HG03045 (cell line): ENCODE measurements around the gene ACTL8.

Experiments used
- ATAC-seq: cut with Tn5 transposase; IDR thresholded peaks from one replicate; pipeline ENCODE4 v1.9.1; 2021; ENCODE audit warnings: mild to moderate bottlenecking, moderate library complexity; ENCODE audit not compliant: unreplicated experiment

ACTL8 gene

DNA sequence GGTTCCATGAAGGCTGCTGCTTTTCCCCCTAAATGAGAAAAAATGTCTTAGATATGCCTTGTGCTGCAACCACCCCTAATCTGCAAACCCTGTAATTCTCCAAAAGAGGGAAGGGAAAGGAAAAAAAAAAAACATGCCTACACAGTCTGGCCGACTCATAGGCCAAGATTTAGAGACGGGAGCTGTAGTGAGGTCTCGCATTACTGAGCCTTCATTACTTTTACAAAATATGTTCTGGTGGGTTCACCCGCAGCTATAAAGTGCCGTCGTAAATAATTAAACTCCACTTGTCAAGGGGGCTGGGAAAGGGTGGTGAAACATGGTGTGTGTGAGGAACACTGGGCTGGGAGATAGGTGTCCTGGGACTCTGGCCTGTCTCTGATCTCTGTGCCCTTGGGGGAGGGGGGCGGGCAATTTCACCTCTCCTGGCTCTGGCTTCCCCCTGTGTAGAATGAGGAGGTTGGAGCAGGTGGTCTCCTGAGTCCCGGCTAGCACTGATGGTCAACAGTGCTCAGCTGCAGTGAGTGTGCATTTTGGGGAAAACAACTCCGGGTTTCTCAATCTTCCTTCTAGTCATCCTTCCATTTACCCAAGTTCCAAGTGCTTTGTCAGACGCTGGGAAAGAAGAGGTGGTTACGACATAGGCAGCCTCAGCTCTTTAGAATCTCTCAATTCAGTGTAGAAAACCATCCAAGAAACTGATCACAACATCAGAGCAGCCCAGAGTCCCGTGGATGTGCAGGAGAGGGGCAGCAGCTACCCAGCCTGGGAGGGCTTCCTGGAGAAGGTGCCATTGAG lies 82.3 kb downstream of the ACTL8 start:
- no peak for ATAC-seq

DNA sequence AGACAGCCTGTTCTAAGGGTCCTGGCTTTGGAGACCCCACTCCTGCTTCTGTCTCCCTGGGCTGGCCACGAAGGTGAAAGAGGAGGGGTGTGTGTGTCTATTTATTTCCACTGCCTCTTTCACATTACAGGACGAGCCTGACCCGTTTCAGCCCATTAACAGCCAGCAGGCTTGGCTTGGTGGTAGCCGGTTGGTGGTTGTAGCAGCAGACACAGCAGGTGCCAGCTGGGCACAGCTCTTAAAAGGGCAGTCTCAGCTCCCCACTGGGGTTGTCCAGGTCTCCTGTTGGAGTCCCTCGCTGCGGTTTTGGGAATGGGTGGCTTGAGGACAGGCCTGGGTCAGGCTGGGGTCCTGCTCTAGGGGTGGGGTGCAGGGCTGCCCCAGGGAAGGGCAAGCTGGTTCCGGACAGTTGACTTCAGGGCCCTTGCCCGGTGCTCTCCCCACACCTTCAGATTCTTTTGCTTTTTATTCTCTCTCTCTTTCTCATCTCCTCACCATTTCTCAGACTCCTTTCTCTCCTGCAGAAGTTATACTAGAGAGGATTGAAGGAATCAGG lies 84.6 kb downstream of the ACTL8 start:
- ATAC-seq: no peak

DNA sequence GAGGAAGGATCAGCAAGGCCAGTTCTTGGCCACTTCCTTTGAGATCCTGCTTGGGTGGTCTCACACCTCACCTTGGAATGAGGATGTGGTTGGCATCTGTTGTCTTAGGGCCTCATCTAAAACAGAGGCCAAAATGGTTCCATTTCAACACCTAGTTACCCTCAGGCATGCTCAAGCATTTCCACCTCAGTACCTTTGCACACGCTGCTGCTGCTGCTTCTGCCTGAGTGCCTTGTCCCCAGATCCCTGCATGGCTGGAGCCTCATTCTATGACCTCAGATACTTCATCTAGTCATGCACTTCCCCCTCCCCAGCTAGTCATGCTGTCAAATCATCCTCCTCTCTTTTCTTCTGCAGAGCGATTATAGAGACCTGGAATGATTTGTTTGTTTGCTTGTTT lies 86.8 kb downstream of the ACTL8 start:
- no peak for ATAC-seq

DNA sequence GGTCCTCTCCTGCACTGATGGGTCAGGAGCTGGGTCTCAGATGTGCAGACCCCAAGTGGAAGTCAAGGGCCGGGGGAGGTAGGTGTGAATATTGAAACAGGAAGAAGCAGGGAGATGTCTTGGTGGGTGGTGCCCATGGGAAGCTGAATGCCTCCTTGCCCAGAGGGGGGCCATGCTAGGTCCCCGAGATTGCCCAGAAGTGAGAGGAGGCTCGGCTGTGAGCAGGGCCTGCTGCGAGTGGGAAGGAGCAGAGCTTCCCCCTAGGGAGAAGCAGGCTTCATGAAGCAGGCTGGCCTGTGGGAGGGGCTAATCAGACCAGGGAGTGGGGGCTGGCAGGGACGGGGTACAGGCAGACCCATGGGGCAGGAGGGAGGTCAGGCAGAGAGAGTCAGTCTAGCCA lies 87.6 kb downstream of the ACTL8 start:
- ATAC-seq: no peak

DNA sequence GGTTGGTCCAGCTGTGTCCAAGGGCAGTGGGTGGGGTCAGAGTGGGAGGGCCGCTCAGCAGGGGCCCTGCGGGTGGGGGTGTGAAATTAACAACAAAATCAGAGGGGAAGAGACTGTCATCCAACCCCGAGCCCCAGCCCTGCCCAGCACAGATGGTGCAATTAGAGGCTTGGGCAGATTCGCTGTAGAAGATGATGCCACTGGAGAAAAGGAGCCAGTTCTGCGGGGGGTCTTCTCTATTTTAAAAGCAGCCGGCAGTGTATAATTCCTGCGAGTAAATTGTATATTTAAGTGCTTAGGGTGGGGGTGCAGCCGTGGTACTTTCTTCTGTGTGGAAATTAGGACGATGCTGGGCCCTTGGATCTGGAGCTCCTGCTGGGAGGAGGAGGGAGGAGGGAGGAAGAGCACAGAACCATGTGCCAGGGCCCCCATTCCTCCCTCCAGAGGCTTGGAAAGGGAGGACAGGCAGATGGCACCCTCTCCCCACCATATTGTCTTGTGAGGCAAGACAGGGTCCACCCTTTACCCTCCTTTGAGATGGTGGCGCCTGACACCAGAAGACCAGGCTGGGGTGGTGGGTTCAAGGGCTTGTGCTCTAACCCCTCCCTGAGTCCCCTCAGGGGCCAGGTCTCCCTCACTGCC lies 89.2 kb downstream of the ACTL8 start:
- ATAC-seq: no peak

DNA sequence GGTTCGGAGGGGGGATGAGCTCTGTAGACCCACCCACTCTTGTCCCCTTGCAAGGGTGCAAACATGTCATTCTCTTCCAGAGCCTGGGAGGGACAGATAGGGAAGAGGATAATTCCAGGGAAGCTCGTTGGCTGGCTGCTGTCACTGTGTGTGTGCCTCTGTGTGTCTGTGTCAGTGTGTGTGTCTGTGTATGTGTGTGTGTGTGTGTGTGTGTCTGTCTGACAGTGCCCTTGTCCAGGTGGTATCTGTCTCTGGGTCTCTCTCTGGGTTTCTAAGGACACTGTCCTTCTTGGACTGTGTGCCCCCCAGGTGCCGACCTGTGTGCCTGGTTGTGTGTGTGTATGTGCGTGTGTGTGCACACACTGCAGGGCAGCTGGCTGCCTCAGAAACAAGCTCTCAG lies 90.5 kb downstream of the ACTL8 start:
- no peak for ATAC-seq

DNA sequence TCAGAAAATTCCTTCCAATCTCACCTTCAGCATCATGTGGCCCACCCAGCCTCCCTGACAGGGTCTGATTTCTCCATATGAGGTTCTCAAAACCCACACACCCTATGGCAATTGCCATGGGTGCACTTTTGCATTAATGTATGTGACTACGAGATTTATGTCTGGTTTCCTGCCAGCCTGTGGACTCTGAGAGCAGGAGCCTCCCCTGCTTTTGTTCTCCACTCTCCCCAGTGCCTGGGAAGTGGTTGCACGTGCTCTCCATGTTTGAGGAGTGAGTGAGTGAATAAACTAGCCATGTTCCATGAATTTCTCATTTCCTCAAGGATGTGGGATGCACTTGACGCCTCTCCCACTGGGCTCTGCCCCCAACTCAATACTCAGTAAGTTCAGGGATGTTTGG lies 91.2 kb downstream of the ACTL8 start:
- ATAC-seq: no peak

DNA sequence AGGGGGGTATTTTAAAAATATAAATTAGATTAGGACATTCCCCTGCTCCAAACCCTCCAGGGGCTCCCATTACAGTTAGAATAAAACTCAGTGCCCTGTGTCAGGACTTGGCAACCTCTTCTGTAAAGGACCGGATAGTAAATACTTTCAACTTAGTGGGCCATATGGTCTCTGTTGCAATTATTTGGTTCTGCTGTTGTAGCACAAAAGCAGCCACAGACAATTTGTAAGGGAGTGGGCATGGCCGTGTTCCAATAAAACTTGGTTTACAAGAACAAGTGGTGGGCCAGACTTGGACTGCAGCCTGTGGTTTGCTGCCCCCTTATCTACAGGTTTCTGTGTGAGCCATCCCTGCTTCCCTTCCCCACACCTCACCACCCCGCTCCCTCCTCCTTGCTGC lies 92.0 kb downstream of the ACTL8 start:
- ATAC-seq: no peak

DNA sequence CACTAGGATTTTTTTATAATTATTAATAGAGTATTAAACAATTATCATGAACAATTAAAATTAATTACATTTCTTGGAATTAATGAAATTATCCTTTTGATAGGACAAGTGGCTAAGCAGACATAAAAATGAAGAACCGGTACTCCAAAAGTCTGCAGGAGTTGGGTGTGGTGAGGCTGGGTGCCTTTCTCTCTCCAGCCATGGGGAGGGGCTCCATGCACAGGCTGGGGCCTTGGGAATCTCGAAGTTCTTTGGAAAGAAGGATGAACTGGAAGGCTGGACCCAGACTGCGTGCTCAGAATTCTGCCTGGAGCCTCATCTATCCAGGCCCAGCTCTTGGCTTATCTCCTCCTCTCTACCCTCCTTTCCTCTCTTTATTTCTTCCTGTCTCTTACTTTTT lies 94.1 kb downstream of the ACTL8 start:
- no peak for ATAC-seq

DNA sequence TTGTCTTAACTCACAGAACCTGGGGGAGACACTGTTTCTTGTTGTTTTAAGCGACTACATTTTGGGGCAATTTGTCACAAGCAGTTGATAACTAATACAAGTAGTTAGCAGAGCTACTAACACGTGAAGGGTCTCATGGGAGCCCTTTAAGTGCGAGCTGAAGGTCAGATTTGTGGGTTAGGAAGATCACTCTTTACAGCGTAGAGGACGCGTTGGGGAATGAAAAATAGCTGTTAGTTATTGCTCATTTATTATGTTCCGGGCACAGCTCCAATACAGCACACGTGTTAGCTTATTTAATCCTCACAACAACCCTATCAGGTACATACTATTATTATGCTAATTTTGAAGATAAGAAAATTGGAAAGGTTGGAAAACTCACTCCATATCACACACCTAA lies 95.9 kb downstream of the ACTL8 start:
- ATAC-seq: no peak

DNA sequence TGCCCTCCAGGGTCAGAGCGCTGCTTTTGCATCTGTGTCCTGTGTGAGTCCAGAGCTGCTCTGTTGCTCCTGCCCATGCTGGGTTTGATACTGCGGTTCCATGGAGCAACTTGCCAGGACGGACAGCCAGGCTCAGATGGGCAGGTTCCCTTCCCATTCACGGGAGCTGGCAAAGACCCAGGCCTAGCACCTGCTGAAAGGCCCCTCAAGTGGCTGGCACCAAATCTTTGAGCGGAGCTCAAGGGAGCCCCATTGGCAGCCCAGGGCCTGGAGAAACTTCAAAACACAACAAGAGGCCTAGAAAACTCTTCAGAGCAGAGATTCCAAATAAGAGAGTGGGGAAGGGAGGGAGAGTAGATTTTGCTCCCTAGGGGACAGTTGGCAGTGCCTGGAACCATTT lies 97.2 kb downstream of the ACTL8 start:
- ATAC-seq: no peak

DNA sequence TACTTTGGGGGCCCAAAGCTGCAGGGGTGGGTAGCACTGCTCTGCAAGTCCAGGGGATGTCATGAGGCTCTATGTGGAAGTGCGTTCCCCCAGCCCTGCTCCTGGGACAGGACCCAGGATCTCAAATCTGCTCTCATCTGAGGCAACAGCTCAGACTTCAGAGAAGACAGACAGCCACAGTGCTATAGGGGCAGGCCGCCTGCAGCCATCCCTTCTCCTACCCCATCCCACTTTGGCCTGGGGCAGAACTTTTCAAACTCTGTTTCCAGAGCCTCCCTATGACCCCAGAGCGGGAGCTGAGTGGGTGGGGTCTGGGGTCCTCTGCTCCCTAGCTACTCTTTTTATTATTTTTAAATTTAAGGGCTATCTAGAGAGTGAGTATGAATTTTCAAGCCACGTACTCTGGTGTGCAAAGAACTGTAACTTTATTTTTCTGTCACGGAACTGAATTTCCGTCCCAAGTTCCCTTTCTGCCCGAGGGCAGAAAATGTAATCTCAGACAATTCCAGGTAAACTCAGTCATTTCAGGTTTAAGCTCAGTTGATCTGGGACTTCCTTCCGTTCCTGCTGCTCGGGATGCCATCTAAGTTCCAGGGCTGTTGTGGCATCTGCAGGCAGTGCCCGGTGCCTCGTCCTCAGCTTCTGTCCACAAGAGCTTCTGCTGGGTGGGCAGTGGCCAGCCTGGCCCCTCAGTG lies 98.3 kb downstream of the ACTL8 start:
- no peak for ATAC-seq

DNA sequence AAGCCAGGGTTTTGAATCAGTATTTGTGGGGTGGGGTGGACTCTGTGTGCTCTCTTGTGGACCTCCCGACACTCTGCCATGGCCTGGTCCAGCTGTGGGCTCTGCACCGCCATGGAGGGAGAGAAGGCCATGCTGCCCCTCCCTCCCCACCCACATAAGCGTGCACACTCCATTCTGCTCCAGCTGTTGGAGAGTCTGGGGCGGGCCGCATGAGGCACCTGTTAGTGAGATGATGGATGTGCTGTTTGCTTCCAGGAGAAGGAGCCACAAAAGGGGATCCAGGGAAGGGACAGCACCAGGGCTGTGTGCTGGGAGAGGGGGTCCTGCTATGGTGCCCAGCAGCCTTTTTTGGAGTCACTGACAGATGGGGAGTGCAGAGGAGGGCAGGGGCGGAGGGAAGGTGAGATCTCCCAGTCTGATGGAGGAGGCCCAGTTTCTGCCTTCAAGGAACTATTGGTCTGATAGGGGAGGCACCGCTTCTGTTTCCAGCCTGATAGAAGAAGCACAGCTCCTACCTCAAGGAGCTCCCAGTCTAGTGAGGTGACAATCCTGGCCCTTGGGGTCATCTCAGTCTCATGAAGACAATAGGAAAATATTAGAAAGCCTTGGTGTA lies 101.5 kb downstream of the ACTL8 start:
- no peak for ATAC-seq

DNA sequence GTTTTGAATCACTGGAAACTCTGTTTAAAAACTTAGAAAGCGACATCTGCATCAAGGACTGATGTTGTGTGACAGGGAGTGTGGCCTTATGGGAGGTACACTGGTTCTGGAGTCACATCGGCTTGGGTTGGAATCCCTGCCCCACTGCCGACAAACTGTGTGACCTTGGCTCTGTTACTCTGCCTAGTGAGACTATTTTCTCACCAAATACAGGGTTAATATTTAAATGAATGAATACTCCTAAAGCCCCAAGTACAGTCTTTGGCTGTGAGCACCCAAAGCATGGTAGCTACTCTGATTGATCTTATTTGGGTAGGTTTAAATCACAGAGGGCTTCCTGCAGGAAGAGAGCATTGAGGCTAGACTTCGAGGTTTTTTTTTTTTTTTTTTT lies 102.0 kb downstream of the ACTL8 start:
- ATAC-seq: no peak

DNA sequence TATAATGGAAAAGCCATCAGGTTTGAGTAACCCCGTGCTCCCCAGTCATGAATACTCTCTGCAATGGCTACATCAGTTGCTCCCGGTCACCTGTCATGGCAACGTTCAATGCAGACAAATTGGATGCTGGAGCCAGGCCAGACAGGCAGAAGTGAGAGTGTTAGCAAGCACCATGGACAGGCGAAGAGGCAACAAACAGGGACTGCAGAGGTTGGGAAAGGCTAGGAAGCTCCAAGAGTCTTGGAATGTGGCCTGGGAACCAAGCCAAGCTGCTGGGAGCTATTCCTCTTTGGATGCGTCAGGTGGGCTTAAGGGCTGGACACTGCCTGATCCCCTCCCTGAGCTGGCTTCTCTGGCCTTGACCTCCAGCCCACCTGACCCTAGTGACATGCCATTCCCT lies 102.9 kb downstream of the ACTL8 start:
- ATAC-seq: no peak

DNA sequence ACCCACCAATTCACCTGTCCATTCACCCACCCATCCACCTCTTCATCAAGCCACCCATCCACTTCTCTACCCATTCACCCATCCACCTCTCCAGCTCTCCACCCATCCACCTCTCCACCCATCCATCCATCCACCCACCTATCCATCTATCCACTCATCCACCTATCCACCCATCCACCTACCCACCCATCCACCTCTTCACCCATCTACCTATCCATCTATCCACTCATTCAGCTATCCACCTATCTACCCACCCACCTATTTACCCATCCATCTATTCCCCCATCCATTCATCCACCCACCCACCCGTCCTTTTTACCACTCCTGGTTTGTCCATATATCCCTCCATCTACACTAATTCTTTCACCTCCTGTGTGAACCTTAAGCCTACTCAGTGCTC lies 105.7 kb downstream of the ACTL8 start:
- ATAC-seq: no peak

DNA sequence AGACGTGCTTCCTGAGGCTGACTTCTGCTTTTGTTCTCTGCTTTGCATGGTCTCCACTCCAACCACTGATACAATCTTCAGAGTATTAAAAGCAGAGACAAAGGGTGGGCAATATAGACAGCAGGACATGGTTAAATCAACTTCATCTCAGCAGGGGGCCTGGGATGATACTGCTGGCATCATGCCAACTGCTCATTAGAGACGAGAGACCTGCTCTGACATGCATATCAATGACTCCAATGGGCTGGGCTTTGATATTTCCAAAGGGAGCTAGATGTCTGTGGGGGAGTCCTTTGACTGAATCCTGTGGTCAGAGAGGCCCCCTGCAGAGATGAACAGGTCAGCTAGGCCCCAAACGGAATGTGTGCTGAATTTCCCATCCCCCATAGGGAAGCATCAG lies 106.6 kb downstream of the ACTL8 start:
- ATAC-seq: no peak

DNA sequence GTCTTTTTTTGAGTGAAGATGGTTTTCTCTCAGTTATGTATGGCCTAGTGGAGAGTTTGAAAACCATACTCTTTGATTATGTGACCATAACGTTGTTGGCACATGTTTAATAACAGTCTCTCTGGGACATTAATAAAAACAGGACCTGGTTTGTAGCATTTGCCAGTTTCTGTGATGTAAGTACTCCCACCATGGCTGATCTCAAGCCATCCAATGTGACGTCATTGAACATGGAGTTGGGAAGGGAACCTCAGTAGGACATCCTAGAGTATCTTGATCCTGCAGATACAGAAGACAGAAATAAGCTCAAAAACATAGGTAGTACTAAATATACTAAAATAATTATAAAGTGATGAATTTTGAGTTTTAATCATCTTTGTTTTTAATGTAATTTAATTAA lies 107.0 kb downstream of the ACTL8 start:
- no peak for ATAC-seq

DNA sequence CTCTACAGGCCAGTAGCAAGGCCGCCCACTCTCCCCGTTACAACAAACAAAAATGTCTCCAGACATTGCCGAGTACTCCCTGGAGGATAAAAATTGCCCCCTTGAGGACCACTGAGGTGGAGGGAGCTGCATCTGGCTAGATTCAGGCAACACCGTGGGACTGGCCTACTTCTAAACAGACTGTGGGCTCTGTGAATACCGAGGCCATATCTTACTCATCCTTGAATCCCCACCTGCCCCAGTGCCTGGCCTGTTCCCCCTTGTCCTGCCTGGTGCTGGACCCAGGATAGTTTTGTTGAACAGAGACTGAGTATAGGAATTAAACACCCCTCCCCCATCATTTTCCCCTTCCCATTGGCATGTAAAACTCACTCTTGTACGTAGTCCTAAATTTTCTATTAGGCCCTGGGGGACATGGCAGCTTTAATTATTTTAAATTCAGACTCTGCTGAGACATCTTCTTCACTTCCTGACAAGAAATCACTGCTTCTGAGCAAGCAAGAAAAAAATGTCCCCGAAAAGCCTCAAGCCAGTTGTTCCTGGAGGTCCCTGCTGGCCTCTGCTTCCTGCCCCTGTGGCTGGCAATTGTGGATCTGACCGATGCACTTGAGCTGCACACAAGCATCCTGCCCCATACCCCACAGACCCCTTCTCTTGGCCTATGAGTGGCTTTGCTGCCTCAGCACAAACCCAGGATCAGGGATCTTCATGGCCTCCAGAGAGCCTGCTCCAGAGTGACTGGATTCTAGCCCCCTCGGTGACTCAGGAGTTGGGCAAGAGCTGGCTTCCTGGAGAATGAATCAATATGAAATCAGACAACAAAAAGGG lies 111.0 kb downstream of the ACTL8 start:
- ATAC-seq: no peak

DNA sequence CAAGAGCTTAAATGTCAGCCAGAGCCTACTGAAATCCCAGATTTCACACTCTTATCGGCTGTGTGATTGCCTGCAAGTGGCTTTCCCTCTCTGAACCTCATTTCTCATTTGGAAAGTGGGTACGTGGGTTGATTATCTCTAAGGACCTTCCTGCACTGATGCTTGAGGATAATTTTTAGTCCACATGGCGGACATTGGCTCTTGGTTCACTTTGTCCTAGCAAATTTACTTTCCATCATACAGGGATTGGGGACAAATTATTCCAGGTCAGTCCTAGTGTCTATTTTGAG lies 111.6 kb downstream of the ACTL8 start:
- ATAC-seq: no peak

DNA sequence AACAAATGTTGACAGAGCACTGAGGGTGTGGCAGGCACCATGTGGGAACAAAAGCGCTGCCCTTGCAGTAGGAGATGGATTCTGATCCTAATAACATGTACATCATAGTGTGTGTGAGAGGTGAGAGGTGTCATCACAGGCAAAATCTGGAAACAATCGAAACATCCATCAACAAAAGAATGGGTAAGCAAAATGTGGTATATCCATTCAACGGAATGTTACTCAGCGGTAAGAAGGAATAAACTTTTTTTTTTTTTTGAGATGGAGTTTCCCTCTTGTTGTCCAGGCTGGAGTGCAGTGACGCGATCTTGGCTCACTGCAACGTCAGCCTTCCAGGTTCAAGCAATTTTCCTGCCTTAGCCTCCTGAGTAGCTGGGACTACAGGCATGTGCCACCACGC lies 112.3 kb downstream of the ACTL8 start:
- no peak for ATAC-seq
